ENCODE results near the gene LRRC4C. TPM values are rescaled to one million over a fixed set of nuclear protein-coding genes. Genes with fewer than 3 reads are reported as not detected.

The LRRC4C gene
- total RNA-seq, 4 donors from 2014 or later = 0.38 to 3.5 (median 0.95) TPM; not detected in 1

DNA sequence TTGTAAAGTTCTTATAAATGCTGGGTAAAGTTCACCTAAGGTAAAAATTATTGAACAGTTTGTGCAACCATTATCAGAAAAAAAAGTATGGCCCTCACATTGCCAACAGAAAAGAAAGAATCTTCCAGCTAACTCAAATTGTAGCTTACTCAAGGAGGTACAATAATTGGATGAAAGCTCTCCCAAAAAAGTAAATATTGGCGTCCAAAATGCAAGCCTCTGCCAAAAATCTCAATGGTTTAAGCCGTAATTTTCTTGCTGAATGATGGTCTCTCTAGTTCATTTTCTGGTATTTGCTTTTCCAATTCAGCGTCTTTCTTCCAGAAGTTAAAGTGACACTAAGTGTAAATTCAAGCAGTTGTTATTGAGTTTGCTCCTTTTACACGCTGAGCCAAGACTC lies 727.3 kb downstream of the LRRC4C start:
- ATAC-seq (ENCODE audit: low FRiP score) (no peak), DNase-seq (ENCODE audit: low spot score) (no peak)
- TF ChIP-seq, protein P1, sequence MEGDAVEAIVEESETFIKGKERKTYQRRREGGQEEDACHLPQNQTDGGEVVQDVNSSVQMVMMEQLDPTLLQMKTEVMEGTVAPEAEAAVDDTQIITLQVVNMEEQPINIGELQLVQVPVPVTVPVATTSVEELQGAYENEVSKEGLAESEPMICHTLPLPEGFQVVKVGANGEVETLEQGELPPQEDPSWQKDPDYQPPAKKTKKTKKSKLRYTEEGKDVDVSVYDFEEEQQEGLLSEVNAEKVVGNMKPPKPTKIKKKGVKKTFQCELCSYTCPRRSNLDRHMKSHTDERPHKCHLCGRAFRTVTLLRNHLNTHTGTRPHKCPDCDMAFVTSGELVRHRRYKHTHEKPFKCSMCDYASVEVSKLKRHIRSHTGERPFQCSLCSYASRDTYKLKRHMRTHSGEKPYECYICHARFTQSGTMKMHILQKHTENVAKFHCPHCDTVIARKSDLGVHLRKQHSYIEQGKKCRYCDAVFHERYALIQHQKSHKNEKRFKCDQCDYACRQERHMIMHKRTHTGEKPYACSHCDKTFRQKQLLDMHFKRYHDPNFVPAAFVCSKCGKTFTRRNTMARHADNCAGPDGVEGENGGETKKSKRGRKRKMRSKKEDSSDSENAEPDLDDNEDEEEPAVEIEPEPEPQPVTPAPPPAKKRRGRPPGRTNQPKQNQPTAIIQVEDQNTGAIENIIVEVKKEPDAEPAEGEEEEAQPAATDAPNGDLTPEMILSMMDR (IDR thresholded peaks at IDR 0.05) = no peak

DNA sequence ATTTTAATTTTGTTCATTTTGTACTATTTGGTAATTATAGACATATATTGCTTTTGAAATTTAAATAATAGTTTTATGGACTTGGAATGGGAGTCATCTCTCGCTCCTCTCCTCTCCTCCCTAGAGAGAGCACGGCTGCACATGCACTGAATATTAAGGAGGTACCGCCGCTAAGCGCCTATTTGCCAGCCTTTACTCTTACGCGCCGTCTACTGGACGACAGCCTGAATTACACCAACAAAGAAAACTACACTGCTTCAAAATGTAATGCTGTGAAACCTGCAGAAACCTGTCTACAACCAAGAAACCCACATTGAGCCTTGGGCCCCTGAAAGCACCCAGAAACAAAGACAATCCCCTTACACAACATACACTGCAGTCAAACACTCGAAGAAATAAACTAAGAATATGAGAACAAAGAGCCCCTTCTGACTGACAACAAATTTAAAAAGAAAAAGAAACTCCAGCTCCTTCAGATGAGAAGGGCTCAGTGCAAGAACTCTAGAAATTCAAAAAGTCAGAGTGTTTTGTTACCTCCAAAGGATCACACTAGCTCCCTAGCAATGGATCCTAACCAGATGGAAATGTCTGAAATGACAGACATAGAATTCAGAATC lies 737.2 kb downstream of the LRRC4C start:
- ATAC-seq (ENCODE audit: low FRiP score) (no peak), DNase-seq (ENCODE audit: low spot score) (no peak)
- TF ChIP-seq, protein P1 (IDR thresholded peaks at IDR 0.05) = no peak

DNA sequence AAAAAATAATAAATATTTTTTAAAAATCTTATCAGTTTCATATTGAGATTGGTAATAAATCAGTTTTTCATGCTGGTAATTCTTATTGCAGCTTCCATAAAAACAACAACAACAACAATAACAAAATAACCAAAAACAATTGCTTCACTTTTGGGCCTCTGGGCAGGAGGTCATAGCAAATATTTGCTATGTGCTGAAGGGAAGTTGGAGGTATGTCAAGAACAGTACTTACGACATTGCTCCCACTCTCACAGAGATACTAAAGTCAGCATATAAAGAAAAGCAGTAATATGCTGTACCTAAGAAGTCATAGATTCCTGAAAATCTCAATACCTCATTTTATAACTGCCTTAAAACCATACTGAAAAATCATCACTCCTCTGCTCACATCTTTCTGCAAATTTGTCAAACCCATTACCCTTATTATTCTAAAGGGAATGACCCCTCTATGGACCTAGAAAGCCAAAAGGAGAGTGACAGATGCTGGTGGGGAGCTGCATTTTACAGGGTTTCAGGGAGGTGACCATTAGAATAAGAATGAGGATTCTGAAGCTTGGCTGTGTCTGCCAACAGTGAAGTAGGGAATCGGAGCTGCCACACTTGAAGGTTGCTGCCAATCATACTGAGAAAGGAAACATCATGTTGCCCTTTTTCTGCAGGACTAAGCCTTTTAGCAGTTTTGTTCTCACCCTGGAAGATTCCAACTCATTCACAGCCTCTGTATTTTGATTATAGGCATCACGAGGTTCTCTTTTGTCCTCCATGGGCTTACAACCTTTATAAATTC lies 742.9 kb downstream of the LRRC4C start:
- ATAC-seq (ENCODE audit: low FRiP score) (no peak), DNase-seq (ENCODE audit: low spot score) (no peak)
- TF ChIP-seq, protein P1 (IDR thresholded peaks at IDR 0.05) = no peak

DNA sequence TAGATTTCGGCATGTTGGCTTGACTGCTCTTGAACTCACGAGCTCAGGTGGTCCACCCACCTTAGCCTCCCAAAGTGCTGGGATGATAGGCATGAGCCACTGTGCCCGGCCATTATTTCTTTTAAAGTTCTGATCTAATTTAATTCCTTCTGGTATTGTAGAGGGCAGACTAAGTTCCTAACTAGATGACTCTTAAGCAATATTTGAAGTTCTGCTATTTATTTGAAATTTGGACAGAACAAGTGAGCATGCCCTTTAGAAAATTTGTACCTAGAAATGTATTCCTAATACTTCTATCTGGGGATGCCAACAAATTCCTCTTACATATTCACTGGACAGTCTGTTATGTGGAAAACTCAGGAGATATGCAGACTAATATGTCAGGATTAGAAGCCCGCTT lies 746.4 kb downstream of the LRRC4C start:
- DNase-seq (ENCODE audit: low spot score) (no peak), ATAC-seq (ENCODE audit: low FRiP score) (no peak)
- TF ChIP-seq, protein P1 (IDR thresholded peaks at IDR 0.05) = no peak

DNA sequence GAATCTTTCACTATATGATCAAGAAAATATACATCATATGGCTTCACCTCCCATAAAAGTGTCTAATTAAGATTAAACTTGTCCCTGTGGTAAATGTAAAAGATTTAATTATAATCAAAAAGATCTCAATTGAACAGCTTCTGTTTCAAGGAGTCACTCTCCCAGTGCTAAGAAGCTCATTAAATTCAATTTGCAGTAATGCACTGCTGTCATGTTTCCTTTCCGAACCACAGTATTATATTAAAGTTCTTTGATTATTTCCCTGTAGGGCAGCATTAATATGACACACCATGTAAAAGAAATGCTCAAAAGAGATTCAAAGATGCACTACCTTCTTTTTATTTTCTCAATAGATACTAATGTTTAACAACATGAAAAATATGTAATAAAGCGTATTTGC lies 758.4 kb downstream of the LRRC4C start:
- ATAC-seq (ENCODE audit: low FRiP score) (no peak), DNase-seq (ENCODE audit: low spot score) (no peak)
- TF ChIP-seq, protein P1 (IDR thresholded peaks at IDR 0.05) = no peak

DNA sequence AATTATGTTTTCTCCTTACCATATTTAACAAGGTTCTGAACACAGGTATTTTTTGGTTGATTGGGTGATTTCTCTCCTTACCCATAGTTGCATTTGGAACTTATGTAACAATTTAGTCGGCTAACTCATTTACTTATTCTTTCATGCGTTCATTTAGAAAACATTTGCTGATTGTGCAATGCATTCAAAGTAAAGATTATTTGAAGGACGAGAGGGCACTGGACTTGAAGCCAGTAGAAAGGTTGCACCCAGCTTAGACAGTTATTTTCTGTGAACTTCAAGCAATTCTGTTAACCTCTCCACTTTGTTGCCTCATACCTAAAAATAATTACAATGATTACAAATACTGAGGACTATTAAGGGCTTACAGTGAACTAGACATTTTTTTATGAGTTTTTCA lies 769.6 kb downstream of the LRRC4C start:
- TF ChIP-seq, protein P1 (IDR thresholded peaks at IDR 0.05) = no peak
- no peak for DNase-seq (ENCODE audit: low spot score)
- no peak for ATAC-seq (ENCODE audit: low FRiP score)

DNA sequence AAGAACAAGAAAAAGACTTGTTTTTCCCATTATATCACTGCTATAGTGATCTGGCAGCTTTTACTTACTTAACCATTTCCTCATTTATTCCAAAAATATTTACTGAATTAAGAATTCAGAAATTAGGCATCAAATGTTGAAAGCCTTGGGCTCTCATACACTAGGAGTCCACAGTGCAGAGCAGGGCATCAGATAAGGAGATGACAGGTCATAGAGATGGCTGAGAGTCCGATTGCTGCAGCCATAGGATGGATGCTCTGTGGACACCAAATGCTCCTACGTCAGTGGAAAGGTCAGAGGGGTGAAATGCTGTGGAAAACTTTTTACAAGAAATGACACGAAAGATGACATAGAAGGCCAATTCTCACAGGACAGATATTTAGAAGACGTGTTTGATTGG lies 771.1 kb downstream of the LRRC4C start:
- TF ChIP-seq, protein P1 (IDR thresholded peaks at IDR 0.05) = no peak
- ATAC-seq (ENCODE audit: low FRiP score) = no peak
- DNase-seq (ENCODE audit: low spot score) = no peak

Measured in omental fat pad (tissue), 4 donors.